Measurements from ENCODE around the gene RGS3.

Gene RGS3

DNA sequence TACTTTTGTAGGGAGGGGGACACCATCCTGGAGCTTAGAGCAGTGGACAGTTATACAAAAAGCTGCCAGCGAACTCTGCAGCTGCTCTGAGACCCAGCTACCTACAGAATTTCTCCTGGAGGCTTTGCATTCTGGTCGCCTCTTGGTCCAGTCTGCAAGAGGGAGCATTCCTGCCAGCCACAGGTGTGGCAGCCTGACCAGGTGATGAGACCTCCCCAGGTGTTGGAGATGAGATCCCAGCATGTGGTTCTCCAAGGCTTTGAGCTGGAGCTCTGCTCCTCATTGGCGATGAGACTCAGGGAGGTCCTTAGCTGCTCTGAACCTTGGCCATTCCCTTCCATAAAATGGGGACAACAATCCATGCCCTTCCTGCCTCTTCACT is 69.3 kb downstream of the RGS3 start:
- peaks cover 4% of the 10 kb centered on the region for H3K4me1 Mint-ChIP-seq (ENCODE audit: low read depth)
- H3K27me3 Mint-ChIP-seq: no peaks in the 10 kb centered on the region
- H3K36me3 Mint-ChIP-seq (ENCODE audit: low read depth): peaks cover 66% of the 10 kb centered on the region
- no peak overlapping the region for H3K27ac Mint-ChIP-seq
- H3K4me3 Mint-ChIP-seq: no peak overlapping the region
- no peaks in the 10 kb centered on the region for H3K9me3 Mint-ChIP-seq

DNA sequence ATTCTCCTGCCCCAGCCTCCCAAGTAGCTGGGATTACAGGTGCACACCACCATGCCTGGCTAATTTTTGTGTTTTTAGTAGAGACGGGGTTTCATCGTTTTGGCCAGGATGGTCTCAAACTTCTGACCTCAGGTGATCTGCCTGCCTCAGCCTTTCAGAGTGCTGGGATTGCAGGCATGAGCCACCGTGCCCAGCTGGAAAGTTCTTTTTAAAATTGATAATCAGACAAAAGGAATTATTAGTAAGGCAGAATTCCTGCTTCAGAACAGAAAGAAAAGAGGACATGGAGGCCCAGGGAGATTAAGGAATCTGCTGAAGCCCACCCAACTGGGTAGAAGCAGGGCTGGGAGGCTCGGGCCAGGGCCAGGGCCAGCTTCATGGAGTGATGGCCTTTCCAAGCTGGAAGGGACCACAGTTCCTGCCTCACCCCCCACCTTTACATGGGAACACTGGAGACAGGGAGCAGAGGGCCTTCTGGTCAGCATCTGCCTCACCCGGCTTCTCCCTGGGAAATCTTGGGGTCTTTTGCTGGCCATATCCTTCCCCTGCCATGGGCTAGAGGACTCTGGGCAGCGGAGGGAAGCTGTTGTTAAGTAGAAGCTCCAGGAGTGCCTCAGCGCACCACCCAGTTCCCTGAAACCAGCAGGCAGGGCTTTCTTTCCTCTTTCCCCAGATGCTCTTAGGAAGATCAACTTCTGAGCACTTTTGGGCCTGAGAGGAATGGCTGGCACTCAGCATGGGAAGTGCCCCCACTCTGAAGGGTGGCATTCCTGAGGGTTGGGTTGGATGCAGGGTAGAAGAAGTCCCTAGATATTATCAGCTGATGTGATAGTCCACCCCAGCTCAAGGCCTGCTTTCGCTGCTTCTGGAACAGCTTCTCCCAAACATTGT is 70.1 kb downstream of the RGS3 start:
- Mint-ChIP-seq H3K36me3 (ENCODE audit: low read depth) (peaks cover 59% of the 10 kb centered on the region), H3K9me3 (no peaks in the 10 kb centered on the region), H3K27me3 (no peaks in the 10 kb centered on the region), H3K4me3 (no peak overlapping the region), H3K27ac (peak overlapping the region; percentile 26), H3K4me1 (ENCODE audit: low read depth) (peaks cover 4% of the 10 kb centered on the region)

DNA sequence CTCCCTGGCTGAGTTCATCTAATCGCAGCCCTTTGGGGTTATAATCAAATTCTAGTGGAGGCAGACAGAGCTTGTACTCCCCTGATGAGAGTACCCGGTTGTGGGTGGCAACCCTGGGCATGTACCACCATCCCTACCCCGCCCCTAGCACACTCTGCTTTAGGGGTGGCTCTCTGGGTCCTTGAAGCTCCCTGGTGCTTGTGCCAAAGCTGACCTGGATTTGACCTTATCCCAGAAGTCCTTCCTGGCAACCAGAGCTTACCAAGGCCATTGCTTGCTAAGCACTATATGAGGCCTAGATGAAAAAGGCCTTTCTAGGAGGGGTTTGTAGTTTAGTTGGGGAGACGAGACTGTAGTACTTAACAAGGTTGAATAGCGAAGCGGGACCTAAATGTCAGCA is 72.2 kb downstream of the RGS3 start:
- no peaks in the 10 kb centered on the region for H3K27me3 Mint-ChIP-seq
- H3K27ac Mint-ChIP-seq: no peak overlapping the region
- H3K4me1 Mint-ChIP-seq (ENCODE audit: low read depth): peaks cover 2% of the 10 kb centered on the region
- H3K36me3 Mint-ChIP-seq (ENCODE audit: low read depth): peaks cover 50% of the 10 kb centered on the region
- no peak overlapping the region for H3K4me3 Mint-ChIP-seq
- no peaks in the 10 kb centered on the region for H3K9me3 Mint-ChIP-seq

DNA sequence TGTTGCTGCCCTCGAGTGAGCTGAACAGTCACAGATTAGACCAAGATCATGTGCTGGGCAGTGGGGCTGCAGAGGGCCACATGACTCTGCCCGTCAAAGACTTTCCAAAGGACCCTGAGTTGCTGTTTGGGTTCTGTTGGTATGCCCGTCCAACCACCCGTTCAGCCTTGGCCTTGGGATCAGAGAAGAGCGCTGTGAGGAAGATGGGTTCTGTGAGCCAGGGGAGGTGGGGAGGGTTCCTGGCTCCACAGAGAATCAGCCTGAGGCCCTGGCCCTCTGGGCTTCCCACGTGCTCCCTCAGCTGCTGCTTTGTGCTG is 72.6 kb downstream of the RGS3 start:
- H3K4me3 Mint-ChIP-seq: no peak overlapping the region
- H3K36me3 Mint-ChIP-seq (ENCODE audit: low read depth): peaks cover 50% of the 10 kb centered on the region
- peaks cover 2% of the 10 kb centered on the region for H3K4me1 Mint-ChIP-seq (ENCODE audit: low read depth)
- no peaks in the 10 kb centered on the region for H3K9me3 Mint-ChIP-seq
- no peak overlapping the region for H3K27ac Mint-ChIP-seq
- H3K27me3 Mint-ChIP-seq: no peaks in the 10 kb centered on the region

DNA sequence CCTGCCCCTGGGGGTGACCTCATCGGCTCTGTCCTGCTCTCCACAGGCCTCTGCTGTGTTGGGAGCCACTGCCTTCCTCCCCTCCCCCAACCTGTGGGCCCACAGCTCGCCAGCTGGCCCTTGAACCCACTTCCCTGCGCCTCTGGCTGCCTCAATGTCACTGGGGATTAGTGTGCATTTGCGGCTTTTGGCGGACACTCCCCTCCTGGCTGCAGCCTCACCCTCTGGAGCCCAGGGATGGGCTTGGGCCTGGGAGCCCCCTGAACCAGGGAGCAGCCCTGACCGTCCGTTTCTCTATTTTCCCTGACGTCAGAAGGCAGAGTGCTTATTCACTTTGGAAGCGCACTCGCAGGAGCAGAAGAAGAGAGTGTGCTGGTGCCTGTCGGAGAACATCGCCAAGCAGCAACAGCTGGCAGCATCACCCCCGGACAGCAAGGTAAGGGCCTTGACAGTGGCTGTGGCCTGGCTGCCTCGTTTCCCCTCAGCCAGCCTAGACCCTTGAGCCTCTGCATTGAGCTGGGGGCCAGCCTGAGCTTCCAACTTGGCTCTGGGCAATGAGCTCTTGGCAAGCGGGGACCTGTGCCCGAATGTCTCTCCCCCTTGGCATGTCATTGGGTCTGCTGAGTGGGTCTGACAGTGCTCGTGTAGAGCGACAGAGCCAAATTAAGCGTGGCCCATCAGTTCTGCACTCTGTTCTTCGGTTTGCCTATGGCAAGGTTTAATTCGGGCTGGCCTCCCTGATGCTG is 73.1 kb downstream of the RGS3 start:
- H3K4me1 Mint-ChIP-seq (ENCODE audit: low read depth): peaks cover 2% of the 10 kb centered on the region
- no peaks in the 10 kb centered on the region for H3K9me3 Mint-ChIP-seq
- H3K27me3 Mint-ChIP-seq: no peaks in the 10 kb centered on the region
- peaks cover 50% of the 10 kb centered on the region for H3K36me3 Mint-ChIP-seq (ENCODE audit: low read depth)
- no peak overlapping the region for H3K4me3 Mint-ChIP-seq
- no peak overlapping the region for H3K27ac Mint-ChIP-seq

DNA sequence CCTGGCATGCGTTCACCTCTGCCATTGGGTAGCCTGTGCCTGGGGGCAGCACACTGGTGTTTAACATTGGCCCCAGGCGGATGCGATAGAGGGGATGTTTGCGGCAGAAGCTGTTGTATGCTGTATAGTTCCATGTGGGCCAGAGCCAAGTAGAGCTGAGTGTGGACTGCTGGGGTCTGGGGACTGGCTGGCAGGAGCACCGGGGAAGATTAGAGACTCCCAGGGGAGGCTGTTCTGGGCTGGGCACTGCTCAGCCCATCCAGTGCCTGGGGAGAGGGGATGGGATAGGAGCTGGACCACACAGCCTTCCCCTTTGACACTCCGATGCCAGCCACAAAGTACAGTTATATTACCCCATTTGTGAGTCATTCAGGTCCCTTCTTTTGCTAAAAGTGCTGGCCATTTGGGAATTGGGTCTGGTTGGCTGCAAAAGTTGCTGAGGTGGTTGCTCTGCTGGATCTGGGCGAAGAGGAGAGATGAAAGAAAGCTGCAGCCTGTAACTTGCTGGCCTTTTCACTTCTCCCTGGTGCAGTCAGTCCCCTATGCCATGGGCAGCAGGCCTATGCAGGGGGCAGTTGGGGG is 73.8 kb downstream of the RGS3 start:
- Mint-ChIP-seq H3K27ac (no peak overlapping the region), H3K4me1 (ENCODE audit: low read depth) (peaks cover 2% of the 10 kb centered on the region), H3K27me3 (no peaks in the 10 kb centered on the region), H3K9me3 (no peaks in the 10 kb centered on the region), H3K36me3 (ENCODE audit: low read depth) (peaks cover 50% of the 10 kb centered on the region), H3K4me3 (no peak overlapping the region)

DNA sequence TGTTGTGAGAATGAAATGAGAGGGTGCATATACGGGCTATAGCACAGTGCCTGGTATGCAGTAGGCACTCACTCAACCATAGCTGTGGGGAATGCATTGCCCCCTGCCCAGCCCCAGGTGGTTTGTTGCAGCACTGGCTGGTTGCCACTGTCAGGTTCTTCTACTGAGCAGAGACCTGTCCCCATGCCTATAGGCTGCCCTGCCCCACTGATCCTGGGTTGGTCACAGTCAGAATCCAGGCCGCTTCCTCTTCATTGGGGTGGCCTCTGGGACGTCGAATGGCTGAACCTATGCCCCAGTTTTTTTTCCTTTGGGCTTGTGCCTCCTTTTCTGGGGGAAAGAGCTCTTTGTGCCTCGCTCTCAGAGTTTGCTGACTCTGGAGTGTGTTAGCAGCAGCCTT is 74.6 kb downstream of the RGS3 start:
- Mint-ChIP-seq H3K4me1 (ENCODE audit: low read depth) (peaks cover 4% of the 10 kb centered on the region), H3K36me3 (ENCODE audit: low read depth) (peaks cover 47% of the 10 kb centered on the region), H3K9me3 (no peaks in the 10 kb centered on the region), H3K27ac (no peak overlapping the region), H3K27me3 (no peaks in the 10 kb centered on the region), H3K4me3 (no peak overlapping the region)

DNA sequence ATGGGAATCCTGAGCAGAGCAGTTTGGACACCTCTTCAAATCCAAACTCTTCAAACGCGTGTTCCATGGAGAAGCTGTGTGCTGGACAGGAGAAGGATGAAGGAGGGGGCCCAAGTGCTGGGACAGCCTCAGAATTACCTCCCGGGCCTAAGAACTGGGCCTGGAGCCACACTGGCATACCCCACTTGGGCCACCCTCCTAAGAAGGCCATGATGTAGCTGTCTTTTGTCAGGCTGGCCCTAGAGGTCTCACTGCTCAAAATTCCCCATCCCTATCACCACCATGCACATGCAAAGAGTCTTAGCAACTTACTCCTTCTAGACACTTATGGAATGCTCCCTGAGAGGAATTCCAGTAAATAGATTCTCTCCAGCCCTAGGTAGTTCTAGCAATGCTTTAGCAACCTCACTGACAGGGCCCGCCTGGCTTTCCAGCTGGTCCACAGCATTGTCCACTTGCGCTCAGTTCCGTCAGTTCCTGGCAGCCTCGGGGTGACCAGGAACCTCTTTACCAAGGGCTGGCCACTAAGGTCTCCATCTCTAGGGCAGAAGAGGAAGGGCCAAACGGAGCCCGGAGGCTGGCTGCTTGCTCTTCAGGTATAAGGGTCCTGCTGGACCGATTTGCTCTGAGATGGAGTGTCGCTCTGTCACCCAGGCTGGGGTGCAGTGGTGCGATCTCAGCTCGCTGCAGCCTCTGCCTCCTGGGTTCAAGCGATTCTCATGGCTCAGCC is 75.3 kb downstream of the RGS3 start:
- H3K27ac Mint-ChIP-seq: no peak overlapping the region
- no peaks in the 10 kb centered on the region for H3K9me3 Mint-ChIP-seq
- peaks cover 47% of the 10 kb centered on the region for H3K36me3 Mint-ChIP-seq (ENCODE audit: low read depth)
- no peaks in the 10 kb centered on the region for H3K27me3 Mint-ChIP-seq
- H3K4me1 Mint-ChIP-seq (ENCODE audit: low read depth): peaks cover 6% of the 10 kb centered on the region
- no peak overlapping the region for H3K4me3 Mint-ChIP-seq

DNA sequence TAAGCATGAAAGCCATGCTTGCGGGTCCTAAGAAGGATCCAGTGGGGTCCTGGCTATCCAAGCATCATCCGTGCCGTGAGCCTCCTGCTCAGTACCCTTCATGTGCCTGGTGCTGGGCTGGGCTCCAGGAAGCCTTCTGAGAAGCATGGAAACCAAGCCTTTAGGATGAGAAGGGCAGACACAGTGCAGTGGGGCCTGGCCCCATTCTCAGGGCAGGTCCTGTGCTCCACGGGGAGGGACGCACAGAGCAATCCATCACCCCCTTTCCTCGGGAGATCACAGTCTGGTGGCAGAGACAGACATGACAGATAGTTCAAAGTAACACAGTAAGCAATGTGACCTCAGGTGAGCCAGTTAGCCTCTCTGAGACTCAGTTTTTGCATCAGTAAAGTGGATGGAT is 76.9 kb downstream of the RGS3 start:
- Mint-ChIP-seq H3K9me3 (no peaks in the 10 kb centered on the region), H3K4me1 (ENCODE audit: low read depth) (peaks cover 9% of the 10 kb centered on the region), H3K36me3 (ENCODE audit: low read depth) (peaks cover 57% of the 10 kb centered on the region), H3K4me3 (no peak overlapping the region), H3K27ac (peak overlapping the region; percentile 16), H3K27me3 (no peaks in the 10 kb centered on the region)

DNA sequence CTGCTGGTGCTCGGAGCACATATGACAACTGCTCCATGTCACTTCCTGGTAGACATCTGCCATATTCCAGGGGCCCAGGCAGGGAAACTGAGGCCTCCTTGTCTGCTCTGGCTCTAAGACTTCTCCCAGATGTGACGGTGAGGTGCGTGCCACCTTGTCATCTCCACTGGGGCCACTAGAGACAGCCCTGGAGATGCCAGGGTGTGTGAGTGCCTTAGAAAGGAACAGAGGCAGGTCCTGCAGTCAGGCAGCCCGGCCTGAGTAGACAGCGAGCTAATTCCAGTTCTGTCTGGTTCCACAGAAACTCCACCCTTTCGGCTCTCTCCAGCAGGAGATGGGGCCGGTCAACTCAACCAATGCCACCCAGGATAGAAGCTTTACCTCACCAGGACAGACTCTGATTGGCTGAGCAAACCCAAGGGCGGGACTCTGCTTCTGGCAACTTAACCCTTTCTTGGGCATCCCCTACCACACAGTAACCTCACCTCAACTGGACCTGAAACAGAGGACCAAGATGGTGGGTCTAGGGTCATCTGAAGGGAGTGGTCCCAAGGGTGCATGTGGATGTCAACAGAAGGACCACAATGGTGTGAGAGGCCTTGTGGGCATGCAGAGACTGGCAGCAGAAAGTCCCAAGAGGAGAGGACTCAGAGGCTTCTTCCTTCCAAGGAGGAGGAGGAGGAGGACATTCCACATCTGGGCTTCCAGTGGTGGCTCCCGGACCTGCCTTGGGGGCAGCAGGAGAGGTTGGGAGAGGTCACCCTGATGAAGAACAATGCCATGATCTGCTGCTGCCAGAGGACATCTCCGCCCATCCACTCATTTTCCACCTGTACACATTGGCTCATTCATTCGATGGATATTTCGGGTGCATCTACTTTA is 77.7 kb downstream of the RGS3 start:
- Mint-ChIP-seq H3K36me3 (ENCODE audit: low read depth) (peaks cover 59% of the 10 kb centered on the region), H3K9me3 (no peaks in the 10 kb centered on the region), H3K4me1 (ENCODE audit: low read depth) (peaks cover 15% of the 10 kb centered on the region), H3K27ac (no peak overlapping the region), H3K27me3 (no peaks in the 10 kb centered on the region), H3K4me3 (no peak overlapping the region)

DNA sequence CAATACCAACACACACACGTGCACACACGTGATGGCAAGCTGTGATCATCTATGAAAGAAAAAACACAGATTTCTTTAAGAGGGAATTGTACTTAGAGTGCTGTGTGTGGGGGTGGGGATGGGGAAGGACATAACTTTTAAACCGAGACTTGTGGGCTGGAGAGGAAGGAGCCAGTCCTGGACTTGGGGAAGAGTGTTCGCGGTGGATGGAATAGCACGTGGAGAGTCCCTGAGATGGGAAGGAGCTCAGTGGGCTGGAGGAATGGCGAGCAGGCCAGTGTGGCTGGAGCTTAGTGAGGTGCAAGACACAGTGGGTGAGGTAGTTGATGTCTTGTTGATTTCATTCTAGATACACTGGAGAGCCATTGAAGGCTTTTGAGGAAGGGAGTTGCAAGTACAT is 78.5 kb downstream of the RGS3 start:
- H3K4me1 Mint-ChIP-seq (ENCODE audit: low read depth): peaks cover 22% of the 10 kb centered on the region
- no peak overlapping the region for H3K4me3 Mint-ChIP-seq
- H3K36me3 Mint-ChIP-seq (ENCODE audit: low read depth): peaks cover 57% of the 10 kb centered on the region
- no peaks in the 10 kb centered on the region for H3K27me3 Mint-ChIP-seq
- no peak overlapping the region for H3K27ac Mint-ChIP-seq
- no peaks in the 10 kb centered on the region for H3K9me3 Mint-ChIP-seq

DNA sequence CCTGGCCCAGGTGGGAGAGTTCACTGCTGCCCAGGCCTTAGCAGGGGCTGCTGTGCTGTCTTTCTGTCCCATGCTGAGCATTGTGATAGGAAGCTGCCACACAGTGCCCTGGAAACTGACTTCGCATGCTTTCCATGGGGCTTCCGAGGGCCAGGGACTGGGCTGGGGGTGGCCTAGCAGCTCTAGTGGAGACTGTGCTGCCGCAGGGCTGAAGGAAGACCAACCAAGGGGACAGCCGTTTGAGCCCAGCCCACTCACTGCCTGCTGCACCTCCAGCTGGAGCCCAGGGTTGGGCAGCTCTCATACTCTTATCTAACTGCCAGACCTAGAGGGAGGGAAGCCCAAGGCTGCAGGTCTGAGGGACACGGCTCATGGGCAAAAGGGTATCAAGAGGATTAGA is 79.2 kb downstream of the RGS3 start:
- Mint-ChIP-seq H3K4me3 (no peak overlapping the region), H3K4me1 (ENCODE audit: low read depth) (peaks cover 30% of the 10 kb centered on the region), H3K27ac (no peak overlapping the region), H3K27me3 (no peaks in the 10 kb centered on the region), H3K9me3 (no peaks in the 10 kb centered on the region), H3K36me3 (ENCODE audit: low read depth) (peaks cover 57% of the 10 kb centered on the region)

DNA sequence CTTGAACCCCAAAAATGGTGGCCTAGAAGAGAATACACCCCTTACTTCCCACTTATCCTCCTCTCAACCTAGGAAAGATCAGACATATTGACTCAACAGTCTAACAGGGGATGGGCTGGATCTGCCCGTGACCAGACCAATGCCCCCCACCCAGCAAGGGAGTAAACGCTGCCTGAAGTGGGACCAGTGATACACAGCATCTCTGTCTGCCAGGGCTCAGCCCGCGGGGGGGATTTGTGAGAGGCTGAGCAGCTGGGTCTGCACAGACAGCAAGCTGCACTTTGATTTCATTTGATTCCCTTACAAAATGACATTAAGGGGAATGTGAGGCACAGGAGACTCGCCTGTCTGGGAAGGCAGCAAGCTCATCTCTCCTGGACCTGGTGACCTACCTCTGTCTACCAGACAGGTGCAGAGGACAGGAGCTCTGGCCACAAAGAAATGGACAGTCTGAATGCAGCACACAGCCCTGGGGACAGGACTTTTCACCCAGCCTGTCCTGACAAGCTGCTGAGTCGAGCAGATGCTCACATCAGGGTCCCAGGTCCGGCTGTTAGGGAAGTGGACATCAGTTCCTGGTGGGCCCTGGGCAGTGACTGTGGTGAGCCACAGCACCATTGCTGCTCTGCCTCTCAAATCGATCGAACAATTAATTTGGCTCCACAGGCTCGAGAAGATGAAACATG is 79.9 kb downstream of the RGS3 start:
- Mint-ChIP-seq H3K27me3 (no peaks in the 10 kb centered on the region), H3K9me3 (no peaks in the 10 kb centered on the region), H3K36me3 (ENCODE audit: low read depth) (peaks cover 64% of the 10 kb centered on the region), H3K27ac (no peak overlapping the region), H3K4me3 (no peak overlapping the region), H3K4me1 (ENCODE audit: low read depth) (peaks cover 36% of the 10 kb centered on the region)

DNA sequence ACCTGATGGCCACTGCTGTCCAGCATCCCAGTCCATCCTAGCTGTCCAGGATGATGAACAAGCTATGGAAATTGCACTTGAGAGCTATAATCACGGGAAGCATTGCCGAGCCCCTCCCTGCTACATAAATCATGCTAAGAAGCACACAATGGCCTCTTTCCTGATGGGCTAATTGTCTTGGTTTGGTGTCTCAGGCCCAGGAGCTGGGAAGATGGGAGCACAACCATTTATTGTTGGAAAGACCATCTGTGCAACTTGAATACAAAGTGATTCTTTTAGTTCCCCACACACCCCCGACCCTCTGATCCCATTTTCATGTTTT is 80.4 kb downstream of the RGS3 start:
- Mint-ChIP-seq H3K27ac (no peak overlapping the region), H3K4me1 (ENCODE audit: low read depth) (peaks cover 42% of the 10 kb centered on the region), H3K27me3 (no peaks in the 10 kb centered on the region), H3K36me3 (ENCODE audit: low read depth) (peaks cover 64% of the 10 kb centered on the region), H3K9me3 (no peaks in the 10 kb centered on the region), H3K4me3 (no peak overlapping the region)

All from stimulated activated naive CD8-positive, alpha-beta T cell treated with anti-CD3 and anti-CD28 coated beads, Interleukin-15, Interleukin-2, amounts not matched to agents 100 ng/mL and 50 ng/mL, for 24 hours (primary cell).